Hematopoietic multipotent progenitor cell treated with erythropoietin and hydrocortisone succinate and interleukin-3 and kit ligand, for 4 days (in vitro differentiated cells): Measurements from ENCODE around the gene GCK.

Experiments used
- DNase-seq: peaks from one replicate; pipeline ENCODE4 v3.0.0-alpha.2; 2015

GCK gene

GRCh38 chr7:44153948-44154335, 35.3 kb downstream of the GCK start:
- DNase-seq = no peak

DNA sequence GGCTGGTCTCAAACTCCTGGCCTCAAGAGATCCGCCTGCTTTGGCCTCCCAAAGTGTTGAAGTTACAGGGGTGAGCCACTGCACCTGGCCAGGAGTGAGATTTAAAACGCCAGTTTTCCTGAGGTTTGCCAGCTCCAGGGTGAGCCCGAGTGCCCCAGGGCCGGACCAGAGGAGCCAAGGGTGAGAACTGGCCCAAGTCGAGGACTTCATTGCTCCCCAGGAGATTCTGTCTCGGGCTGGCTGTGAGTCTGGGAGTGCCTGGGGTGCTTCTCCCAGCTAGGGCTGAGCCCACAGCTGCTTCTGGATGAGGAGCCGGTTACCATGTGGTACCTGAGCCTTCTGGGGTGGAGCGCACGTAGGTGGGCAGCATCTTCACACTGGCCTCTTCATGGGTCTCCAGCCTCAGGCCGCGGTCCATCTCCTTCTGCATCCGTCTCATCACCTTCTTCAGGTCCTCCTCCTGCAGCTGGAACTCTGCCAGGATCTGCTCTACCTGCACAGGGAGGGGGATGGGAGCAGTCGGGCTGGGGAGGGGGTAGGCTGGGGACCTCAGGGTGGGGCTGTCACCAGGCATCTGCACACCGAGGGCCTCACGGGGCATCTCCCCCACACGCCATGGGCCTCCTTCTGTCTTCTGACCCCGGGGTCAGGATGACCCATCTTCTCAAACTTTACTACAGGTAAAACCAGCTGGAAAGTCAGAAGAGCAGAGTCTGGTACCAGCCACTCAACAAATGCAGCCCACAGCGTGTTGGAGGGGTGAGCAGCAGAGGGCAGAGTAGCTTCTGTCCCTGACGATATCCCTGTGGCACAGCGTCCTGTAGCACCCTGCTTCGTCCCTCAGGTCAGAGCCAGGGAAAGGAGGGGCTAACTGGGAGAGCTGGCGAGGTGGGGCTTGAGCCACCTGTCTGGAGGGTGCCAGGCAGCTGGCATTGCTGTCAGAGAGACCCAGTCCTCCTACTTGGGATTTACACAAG, 36.0 kb downstream of the GCK start:
- DNase-seq = no peak

DNA sequence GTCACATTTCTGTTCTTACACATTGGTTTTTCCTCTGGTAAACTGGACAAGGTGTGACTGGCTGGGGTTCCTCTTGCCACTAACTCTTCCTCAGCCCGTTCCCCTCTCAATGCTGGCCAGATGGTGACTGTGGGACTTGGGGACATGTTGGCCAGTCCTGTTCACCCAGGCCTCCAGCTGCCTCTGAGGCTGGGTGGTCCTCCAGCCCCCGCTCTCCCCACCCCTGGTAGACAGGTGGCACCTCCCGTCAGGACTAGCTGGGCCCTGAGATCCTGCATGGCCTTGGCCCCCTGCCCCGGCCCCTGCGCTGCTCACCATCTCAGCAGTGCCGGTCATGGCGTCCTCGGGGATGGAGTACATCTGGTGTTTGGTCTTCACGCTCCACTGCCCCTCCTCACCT, 37.3 kb downstream of the GCK start:
- DNase-seq = no peak

DNA sequence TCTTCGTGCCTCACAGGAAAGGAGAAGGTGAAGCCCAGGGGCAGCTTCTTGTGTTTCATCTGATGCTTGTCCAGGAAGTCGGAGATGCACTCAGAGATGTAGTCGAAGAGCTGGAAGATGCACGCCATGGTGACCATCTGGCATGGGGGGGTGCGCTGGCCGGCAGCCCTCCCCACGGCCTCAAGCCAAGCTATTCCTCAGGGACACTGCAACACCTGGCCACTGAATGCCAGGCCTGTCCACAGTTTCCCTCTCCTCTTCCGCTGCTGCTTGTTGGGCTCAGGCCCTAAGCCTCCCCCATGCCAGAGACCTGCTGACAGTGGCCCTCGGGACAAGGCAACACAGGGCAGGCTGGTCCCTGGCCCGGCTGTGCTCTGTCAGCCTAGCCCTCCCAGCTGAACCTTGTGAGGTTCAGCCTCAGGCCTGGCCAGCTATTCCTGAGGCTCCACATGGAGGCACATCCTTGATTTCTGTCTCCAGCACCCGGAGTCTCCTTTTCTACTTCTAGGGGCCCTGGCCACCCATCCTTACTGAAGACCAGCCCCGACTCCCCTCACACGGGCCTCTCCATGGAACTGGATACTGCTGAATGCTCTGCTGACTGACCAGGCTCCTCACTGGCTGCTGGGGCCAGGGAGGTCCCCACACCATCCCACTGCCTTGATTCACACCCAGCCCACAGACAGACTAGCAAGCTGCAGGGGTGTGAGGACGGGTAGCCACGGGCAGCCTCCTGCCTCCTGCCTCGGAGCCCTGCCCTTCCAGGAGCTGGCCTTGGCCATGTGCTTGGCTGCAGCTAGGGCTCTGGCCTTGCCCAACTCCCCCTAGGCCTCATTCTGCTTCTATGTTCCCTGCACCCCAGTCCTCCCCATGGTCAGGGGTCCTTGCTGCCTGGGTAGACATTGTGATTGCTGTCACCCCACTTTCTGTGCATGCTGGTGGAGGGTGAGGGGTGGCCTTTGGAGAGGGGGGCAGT, 38.0 kb downstream of the GCK start:
- DNase-seq = no peak

GRCh38 chr7:44150466-44150832, 38.8 kb downstream of the GCK start:
- no peak for DNase-seq

DNA sequence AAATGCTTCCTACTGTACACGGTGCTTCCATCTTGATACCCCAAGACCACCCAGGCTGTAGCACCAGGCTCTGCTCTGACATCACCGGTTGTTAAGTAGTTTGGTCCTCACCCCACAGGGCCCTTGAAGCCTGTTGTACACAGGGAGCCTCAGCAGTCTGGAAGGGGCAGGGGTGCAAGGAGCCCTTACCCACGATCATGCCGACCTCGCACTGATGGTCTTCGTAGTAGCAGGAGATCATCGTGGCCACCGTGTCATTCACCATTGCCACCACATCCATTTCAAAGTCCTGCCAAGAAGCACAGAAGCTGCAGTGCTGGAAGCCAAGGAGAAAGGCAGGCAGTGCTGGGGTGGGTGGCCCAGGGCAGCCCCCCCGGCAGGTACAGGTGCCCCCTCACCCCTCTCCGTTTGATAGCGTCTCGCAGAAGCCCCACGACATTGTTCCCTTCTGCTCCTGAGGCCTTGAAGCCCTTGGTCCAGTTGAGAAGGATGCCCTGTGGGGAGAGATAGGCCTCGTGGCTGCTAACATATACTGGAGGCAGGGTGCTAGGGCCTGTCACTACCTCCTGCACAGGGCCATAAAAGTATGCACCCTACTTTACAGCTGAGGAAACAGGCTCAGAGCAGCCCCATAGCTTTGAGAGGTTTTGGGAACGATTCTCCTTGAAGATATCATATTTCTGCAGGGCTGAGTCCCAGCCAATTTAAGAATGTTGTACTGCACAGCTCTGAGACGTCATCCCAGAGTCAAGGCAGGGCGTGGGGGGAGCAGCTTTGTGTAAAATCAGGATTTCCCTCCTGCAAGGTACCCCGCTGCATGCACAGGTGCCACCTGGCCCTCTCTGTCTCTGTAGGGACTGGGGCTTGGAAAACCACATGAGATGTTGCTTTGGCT, 39.4 kb downstream of the GCK start:
- no peak for DNase-seq

GRCh38 chr7:44148961-44149536, 40.2 kb downstream of the GCK start:
- DNase-seq = no peak

DNA sequence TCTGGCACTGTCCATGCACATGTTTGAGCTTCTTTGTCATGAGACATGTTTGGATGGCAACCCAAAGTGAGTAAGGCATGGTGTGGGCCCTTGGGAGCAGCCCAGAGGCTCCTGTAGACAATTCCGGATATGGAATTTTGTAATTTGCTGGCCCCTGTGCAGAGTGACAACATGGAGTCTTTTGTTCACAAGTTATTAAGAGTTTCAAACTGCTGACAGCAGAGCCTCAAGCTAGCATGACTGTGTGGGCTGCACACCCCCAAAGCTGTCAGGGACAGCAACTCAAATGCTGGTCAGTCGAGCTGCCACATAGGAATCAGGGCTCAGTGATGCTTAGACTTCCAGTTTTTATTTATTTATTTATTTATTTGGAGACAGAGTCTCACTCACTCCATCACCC, 41.1 kb downstream of the GCK start:
- no peak for DNase-seq

DNA sequence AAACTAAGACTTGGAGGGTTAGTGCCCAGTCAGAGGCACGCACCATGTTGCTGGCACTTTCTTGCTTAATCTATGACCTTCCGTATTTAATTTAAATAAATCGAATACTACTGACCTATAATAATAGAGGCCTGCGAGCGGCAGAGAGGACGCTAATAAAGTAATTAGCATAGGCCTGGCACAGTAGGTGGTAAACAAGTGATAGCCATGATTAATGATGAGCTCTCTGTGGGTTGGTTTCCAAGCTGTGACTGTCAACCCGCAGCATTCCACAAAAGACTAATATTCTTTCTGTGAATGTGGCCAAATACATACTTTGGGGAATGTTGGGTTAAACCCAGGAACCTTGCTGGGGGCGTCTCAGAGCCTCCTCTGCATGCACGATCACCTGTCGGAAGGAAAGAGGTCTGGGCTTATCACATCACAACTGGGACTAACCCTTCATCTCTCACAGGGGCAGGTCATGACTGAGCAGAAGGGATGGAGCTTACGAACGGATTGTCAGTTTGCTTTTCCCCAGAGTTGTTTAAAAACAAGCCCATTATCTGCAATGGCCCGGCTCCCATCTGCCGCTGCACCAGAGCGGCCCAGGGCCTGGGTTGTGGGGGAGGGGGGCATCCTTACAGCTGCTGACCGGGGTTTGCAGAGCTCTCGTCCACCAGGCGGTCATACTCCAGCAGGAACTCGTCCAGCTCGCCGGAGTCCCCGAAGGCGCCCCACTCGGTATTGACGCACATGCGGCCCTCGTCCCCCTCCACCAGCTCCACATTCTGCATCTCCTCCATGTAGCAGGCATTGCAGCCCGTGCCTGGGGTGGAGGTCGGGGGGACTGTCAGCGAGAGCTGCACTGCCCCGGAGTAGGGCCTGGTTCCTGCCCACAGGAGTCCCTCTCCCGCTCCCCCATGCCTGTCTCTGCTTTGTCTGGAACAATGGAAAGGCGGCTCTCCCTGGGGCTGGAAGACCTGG, 41.9 kb downstream of the GCK start:
- no peak for DNase-seq

DNA sequence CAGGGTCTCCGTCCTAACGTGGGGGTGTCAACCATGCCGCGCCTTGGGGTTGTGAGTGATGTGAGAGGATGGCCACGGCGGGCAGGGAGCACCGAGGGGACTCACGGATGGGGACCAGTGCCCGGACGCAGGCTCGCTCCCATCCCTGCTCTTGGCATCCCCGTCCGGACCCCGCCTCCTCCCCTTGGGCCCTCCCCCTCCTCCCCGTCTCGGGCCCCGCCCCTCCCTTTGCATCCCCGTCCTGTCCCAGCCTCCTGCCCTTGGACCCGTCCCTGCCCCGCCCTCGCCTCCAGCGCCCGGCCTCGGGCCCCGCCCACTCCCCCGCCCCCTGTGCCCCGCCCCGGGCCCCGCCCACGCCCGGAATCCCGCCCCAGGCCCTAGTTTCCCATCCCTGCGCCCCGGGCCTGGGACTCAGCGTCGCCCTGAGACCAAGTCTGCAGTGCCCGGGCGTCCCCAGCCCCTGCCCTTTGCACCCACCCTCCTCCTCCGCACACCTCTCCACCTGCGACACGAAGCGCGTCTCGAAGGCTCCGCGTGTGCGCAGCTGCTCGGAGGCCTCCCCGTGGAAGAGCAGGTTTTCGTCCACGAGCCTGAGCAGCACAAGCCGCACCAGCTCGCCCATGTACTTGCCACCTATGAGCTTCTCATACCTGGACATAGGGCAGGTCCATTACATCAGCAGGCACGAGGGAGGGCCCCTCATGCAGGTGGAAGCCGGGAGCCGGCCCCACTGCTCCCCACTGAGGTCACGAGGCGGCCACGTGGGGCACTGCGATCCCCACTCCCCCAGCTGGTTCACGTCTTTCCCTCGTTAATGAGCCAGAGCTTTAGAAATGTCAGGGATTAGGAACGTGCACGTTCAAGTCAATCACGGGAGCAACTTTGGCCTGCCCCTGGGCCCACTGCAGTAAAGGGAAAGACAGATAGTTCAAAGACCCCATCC, 43.0 kb downstream of the GCK start:
- DNase-seq = peak; percentile 83

DNA sequence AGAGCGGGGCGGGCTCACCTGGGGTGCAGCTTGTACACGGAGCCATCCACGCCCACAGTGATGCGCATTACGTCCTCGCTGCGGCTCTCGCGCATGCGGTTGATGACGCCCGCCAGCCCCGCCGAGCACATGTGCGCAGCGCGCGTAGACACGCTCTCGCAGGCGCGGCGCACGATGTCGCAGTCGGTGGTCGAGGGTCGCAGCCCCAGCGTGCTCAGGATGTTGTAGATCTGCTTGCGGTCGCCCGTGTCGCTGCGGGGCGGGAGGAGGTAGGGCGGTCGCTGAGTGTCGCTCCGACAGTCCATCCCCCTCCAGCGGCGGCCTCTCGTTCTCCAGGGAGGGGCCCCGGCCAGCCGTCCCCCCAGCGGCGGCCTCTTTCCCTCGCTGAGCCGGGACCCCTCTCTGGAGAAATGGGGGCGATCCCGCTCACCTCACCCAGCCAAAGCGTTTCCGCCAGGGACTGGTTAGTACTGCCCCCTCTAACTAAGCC, 43.7 kb downstream of the GCK start:
- peak; percentile 38 for DNase-seq

DNA sequence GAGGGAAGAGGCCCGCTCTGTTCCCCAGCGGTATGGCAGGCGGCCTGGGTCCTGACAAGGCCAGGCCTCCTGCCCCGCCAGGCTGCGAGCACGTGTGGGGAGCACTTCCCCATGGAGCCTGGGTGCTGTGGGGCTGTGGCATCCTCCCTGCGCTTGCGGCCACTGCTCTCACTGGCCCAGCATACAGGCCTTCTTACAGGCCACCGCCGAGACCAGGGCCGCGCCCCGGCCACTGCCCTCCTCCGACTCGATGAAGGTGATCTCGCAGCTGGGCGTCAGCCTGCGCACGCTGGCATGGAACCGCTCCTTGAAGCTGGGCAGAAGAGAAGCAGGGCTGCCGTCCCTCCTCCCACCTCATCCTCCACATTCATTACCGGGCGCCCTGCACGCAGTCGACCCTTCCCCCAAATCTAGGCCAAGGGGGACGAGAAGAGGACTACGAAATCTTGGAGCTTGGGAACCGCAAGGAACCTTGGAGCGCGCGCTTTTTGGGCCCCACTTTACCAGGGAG, 44.2 kb downstream of the GCK start:
- DNase-seq = no peak

DNA sequence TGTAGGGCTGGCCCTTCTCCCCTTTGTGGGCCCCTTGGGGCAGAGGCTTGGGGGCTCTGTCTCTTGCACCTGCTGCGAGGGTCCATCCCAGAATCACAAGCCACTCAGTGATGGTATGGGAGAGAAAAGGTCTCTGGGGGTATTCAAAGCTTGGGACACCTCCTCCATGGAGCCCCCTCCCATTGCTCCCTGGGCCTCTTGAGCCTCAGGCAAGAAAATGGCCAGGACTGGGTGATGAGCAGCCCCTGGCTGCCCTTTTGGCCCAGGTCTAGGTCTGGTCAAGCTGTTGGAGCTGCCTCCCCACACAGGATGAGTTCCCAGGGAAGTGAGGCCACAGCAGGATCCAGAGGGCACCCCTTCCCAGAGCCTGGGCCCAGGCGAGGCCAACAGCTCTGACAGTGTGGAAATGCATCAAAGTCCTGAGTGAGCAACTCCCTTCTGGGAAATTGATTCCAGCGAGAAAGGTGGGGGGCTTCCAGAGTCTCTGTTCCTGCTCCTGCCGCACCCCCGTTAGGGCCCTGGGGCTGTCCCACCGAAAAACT, 44.7 kb downstream of the GCK start:
- DNase-seq = no peak

DNA sequence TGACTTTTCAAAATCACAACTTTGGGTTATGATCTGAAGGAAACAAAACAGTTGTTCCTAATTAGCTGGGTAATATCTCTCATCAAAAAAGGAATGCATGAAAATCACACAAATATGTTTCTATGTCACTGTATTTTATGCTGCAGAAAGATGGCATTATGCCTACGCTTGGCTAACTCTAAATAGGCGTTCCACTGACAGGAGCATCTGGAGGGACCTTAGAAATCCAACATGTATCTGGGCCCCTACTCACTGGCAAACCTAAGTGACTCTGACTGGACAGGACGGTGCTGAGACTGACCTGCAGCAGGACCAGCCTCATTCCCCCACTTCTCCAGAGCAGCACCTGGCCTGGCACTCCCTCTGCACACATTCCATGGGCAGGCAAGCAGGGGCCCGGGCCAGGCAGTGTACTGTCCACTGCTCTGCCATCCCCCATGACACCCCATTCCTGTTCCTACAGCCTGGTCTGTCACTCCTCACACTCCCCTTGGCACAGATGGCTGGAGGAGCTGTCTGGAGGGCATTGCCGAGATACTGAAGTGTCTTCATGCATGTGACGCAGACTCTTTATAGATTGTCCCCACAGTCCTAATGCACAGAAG, 45.5 kb downstream of the GCK start:
- no peak for DNase-seq

GRCh38 chr7:44142028-44142427, 47.2 kb downstream of the GCK start:
- DNase-seq = no peak

- DNase-seq = no peak
Observed at GRCh38 chr7:44141221-44141850, 47.9 kb downstream of the GCK start, which contains the start of gene MYL7. Gene MYL7 (minus strand): TSS chr7:44141332. CDS start chr7:44141305, 27 bp downstream.

GRCh38 chr7:44140341-44140740, 48.9 kb downstream of the GCK start:
- no peak for DNase-seq
